H1 (cell line): Measurements from ENCODE around the gene NBAS.

Source experiments
- CREB1 ChIP-seq: IDR thresholded peaks from 2 replicates; pipeline ENCODE4 v1.6.1; 2012; ENCODE audit warnings: inconsistent platforms
- EGR1 ChIP-seq: IDR thresholded peaks from 2 replicates; pipeline ENCODE4 v1.6.1; 2011; ENCODE audit warnings: low read depth, low read length, borderline replicate concordance
- EP300 ChIP-seq, 2 experiments: IDR thresholded peaks; 1 replicate in 1 of 2; 2 replicates in 1 of 2; pipeline ENCODE4 v1.6.1; 2011 to 2012; ENCODE audit warnings: low read depth in 2 of 2, low read length in 2 of 2, mild to moderate bottlenecking in 2 of 2, borderline replicate concordance in 1 of 2, inconsistent platforms in 1 of 2, moderate library complexity in 1 of 2
- GABPA ChIP-seq: IDR thresholded peaks from 2 replicates; pipeline ENCODE4 v1.6.1; 2011; ENCODE audit warnings: mild to moderate bottlenecking, low read length, moderate library complexity, borderline replicate concordance; ENCODE audit not compliant: insufficient read depth
- JUN ChIP-seq: IDR thresholded peaks from 2 replicates; pipeline ENCODE4 v1.6.1; 2011; ENCODE audit warnings: low read depth, mild to moderate bottlenecking, improper control_type of control experiment, low read length
- NANOG ChIP-seq: IDR thresholded peaks from 2 replicates; pipeline ENCODE4 v1.6.1; 2011; ENCODE audit warnings: low read length, low read depth, mild to moderate bottlenecking, inconsistent platforms; ENCODE audit not compliant: insufficient read depth, poor library complexity, severe bottlenecking
- POLR2A ChIP-seq, 2 experiments: IDR thresholded peaks; 1 replicate in 1 of 2; 2 replicates in 1 of 2; pipeline ENCODE4 v1.6.1; 2011; ENCODE audit warnings: low read depth in 2 of 2, low read length in 2 of 2, mild to moderate bottlenecking in 2 of 2; ENCODE audit errors: control extremely low read depth in 1 of 2
- SP2 ChIP-seq: IDR thresholded peaks from 2 replicates; pipeline ENCODE4 v1.6.1; 2012; ENCODE audit warnings: mild to moderate bottlenecking, low read length, inconsistent platforms
- SUZ12 ChIP-seq: fragments of 200-600 bp; sonication (generic); IDR thresholded peaks from 2 replicates; pipeline ENCODE4 v1.6.1; 2012; ENCODE audit warnings: mild to moderate bottlenecking, inconsistent platforms, low read length, moderate library complexity, mixed read lengths
- TF ChIP-seq, protein P1 (sequence below), 3 experiments: IDR thresholded peaks; 1 replicate in 2 of 3; 2 replicates in 1 of 3; pipeline versions ENCODE4 v1.5.1 to v1.6.1; 2011; ENCODE audit warnings: low read length in 3 of 3, mild to moderate bottlenecking in 3 of 3, inconsistent platforms in 2 of 3, low read depth in 1 of 3, moderate library complexity in 1 of 3; ENCODE audit not compliant: insufficient read depth in 1 of 3; ENCODE audit errors: control extremely low read depth in 1 of 3
- TF ChIP-seq, protein P2 (sequence below): IDR thresholded peaks from 2 replicates; pipeline ENCODE4 v1.6.1; 2012; ENCODE audit warnings: inconsistent platforms

DNA sequence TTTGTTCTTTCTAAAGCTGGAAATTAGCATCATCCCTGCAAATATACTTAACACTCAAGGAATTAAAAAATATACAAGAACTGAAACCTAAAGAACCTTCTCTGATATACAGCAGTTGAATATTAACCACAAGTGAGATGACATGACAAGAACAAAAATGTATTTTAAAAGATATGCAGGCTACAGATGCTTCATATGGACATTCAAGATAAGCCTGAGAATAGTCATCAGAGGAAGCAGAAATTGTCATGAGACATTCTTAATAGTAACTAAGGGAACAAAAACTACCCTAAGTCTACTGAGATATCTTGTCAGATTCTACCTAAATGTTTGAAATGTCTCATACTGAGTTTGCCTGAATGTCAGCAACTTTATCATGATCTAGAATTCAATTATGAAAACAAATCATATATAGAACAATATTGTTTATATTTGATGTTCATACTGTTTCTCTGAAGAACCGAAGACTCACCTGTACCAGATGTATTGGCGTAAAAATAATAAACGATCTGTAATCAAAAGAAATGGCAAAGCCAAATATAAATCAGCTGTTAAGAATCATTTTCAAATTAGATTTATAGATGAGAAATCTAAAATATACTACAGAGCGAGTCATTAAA is 4.7 kb downstream of the NBAS start:
- no peak for TF ChIP-seq SP2
- TF ChIP-seq EP300 (IDR thresholded peaks at IDR 0.05; ENCODE audit: borderline replicate concordance in 1 of 2, low read depth in 2 of 2, low read length in 2 of 2) = no peak
- TF ChIP-seq, protein P1, sequence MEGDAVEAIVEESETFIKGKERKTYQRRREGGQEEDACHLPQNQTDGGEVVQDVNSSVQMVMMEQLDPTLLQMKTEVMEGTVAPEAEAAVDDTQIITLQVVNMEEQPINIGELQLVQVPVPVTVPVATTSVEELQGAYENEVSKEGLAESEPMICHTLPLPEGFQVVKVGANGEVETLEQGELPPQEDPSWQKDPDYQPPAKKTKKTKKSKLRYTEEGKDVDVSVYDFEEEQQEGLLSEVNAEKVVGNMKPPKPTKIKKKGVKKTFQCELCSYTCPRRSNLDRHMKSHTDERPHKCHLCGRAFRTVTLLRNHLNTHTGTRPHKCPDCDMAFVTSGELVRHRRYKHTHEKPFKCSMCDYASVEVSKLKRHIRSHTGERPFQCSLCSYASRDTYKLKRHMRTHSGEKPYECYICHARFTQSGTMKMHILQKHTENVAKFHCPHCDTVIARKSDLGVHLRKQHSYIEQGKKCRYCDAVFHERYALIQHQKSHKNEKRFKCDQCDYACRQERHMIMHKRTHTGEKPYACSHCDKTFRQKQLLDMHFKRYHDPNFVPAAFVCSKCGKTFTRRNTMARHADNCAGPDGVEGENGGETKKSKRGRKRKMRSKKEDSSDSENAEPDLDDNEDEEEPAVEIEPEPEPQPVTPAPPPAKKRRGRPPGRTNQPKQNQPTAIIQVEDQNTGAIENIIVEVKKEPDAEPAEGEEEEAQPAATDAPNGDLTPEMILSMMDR (IDR thresholded peaks at IDR 0.05; ENCODE audit: control extremely low read depth in 1 of 3, insufficient read depth in 1 of 3, low read depth in 1 of 3, low read length in 3 of 3) = no peak
- TF ChIP-seq, protein P2, sequence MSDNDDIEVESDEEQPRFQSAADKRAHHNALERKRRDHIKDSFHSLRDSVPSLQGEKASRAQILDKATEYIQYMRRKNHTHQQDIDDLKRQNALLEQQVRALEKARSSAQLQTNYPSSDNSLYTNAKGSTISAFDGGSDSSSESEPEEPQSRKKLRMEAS = no peak
- no peak for TF ChIP-seq JUN
- TF ChIP-seq NANOG = no peak
- no peak for TF ChIP-seq CREB1
- TF ChIP-seq EGR1 = no peak
- TF ChIP-seq SUZ12 = no peak
- no peak for TF ChIP-seq POLR2A (IDR thresholded peaks at IDR 0.05; ENCODE audit: control extremely low read depth in 1 of 2, low read depth in 2 of 2, low read length in 2 of 2)
- TF ChIP-seq GABPA = no peak
